NCI-H1092 treated with DMSO at 0.1 percent for 48 hours (cell line): Measurements from ENCODE around the gene LRRC26.

Experiments
- DNase-seq: peaks from one replicate; lab custom pipeline; 2025; lab: John Stamatoyannopoulos, UW

Gene LRRC26

GRCh38 chr9:137198902-137199283 lies 29.0 kb upstream of the LRRC26 start:
- DNase-seq = no peak

- DNase-seq = no peak
Observed at GRCh38 chr9:137198051-137198901, 28.4 kb upstream of the LRRC26 start.

- DNase-seq = peak; percentile 50
Observed at GRCh38 chr9:137195525-137196220, 25.8 kb upstream of the LRRC26 start.

GRCh38 chr9:137194909-137195308 lies 25.1 kb upstream of the LRRC26 start:
- no peak for DNase-seq

GRCh38 chr9:137194388-137194787 lies 24.5 kb upstream of the LRRC26 start:
- DNase-seq = no peak

GRCh38 chr9:137193771-137194170 lies 23.9 kb upstream of the LRRC26 start:
- DNase-seq = no peak

- no peak for DNase-seq
Observed at GRCh38 chr9:137192859-137193258, 23.0 kb upstream of the LRRC26 start.

- DNase-seq = no peak
Observed at GRCh38 chr9:137192448-137192780, 22.6 kb upstream of the LRRC26 start.

GRCh38 chr9:137191691-137192447 lies 22.0 kb upstream of the LRRC26 start:
- no peak for DNase-seq

- no peak for DNase-seq
Observed at GRCh38 chr9:137191245-137191644, 21.4 kb upstream of the LRRC26 start.

- DNase-seq = no peak
Observed at GRCh38 chr9:137190315-137190856, 20.5 kb upstream of the LRRC26 start.

- no peak for DNase-seq
Observed at GRCh38 chr9:137189297-137190295, 19.7 kb upstream of the LRRC26 start.

- DNase-seq = peak; percentile 88
Observed at GRCh38 chr9:137188490-137189296, 18.8 kb upstream of the LRRC26 start, which contains the start of the genes ANAPC2 and SSNA1. TSS of gene ANAPC2 (minus strand) at chr9:137188560. CDS start at chr9:137188532, 28 bp downstream. TSS of gene SSNA1 (plus strand) at chr9:137188676. CDS start at chr9:137188727, 51 bp downstream.

- no peak for DNase-seq
Observed at GRCh38 chr9:137188086-137188489, 18.2 kb upstream of the LRRC26 start.

GRCh38 chr9:137187386-137187785 lies 17.5 kb upstream of the LRRC26 start:
- DNase-seq = no peak

GRCh38 chr9:137186385-137186784 lies 16.5 kb upstream of the LRRC26 start:
- DNase-seq = no peak

GRCh38 chr9:137185921-137186320 lies 16.1 kb upstream of the LRRC26 start:
- no peak for DNase-seq

- no peak for DNase-seq
Observed at GRCh38 chr9:137184881-137185660, 15.2 kb upstream of the LRRC26 start.

- no peak for DNase-seq
Observed at GRCh38 chr9:137183980-137184595, 14.2 kb upstream of the LRRC26 start.
